Islet precursor cell (in vitro differentiated cells): ENCODE measurements around the gene FDXACB1.

Source experiments
- DNase-seq: peaks from one replicate; pipeline ENCODE4 v3.0.0-alpha.2; 2018

The FDXACB1 gene, protein sequence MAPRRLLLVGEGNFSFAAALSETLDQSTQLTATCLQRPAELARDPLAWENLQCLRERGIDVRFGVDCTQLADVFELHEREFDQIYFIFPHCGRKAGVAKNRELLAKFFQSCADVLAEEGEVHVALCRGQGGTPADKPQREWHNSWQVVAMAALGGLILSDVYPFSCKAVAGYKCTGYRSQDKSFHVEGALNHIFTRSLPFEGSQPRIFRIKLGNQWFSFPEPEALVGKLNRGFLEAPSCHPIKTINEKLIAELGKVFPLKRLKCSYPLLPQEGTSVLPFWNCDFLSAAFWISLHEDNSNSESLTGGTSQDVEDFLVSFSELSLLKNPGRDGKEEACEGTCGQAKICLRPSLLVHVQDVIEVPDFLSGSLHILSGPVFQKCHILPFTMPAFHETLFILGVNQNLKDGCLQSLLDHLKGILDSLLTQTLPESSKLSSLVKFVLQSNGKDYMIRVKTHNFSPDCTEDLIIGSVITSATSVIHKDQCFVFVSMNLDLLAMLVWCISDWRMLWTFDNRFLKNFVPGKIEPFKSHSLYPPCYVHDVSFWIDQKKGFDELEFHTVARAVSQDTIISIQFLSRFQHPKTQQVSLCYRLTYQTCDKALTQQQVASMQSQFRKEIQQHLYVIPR

DNA sequence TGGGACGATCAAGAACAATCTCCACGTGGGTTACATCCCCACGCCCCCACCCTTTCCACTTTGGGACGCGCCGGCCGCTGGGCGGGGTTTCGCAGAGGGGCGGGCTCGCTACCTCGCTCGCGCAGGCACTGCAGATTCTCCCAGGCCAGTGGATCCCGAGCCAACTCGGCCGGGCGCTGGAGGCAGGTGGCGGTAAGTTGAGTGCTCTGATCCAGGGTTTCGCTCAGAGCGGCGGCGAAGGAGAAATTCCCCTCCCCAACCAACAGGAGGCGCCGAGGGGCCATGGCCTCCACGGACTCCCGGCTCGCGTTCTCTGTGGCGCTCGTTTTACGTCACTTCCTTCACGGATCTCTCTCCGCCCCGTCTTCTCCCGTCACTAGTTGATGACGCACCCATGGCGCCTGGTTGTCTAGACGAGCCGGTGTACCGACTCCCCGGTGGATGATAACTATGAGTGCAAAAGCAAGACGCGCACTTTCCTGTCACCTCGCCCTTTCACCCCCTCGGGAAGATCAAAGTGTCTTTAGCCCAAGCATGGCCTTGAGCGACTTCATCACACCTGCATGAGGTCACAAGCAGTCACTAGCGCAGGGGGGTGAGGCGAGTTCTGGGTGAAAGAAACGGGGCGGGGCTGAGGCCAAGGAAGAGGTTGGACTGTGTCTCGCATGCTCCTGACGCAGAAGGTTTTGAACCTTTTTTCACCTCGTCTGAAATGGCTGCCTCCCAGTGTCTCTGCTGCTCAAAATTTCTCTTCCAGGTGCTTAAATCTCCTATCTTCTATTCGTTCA is at the start of gene FDXACB1, which contains the start of gene CFAP68:
FDXACB1 (minus strand) TSS at position 317 of the 788 bp plus-strand sequence; CDS start at position 284, 33 bp downstream.
CFAP68 (plus strand) TSS at position 693 of the 788 bp plus-strand sequence; CDS start at position 713, 20 bp downstream.
- DNase-seq = peak; percentile 99

DNA sequence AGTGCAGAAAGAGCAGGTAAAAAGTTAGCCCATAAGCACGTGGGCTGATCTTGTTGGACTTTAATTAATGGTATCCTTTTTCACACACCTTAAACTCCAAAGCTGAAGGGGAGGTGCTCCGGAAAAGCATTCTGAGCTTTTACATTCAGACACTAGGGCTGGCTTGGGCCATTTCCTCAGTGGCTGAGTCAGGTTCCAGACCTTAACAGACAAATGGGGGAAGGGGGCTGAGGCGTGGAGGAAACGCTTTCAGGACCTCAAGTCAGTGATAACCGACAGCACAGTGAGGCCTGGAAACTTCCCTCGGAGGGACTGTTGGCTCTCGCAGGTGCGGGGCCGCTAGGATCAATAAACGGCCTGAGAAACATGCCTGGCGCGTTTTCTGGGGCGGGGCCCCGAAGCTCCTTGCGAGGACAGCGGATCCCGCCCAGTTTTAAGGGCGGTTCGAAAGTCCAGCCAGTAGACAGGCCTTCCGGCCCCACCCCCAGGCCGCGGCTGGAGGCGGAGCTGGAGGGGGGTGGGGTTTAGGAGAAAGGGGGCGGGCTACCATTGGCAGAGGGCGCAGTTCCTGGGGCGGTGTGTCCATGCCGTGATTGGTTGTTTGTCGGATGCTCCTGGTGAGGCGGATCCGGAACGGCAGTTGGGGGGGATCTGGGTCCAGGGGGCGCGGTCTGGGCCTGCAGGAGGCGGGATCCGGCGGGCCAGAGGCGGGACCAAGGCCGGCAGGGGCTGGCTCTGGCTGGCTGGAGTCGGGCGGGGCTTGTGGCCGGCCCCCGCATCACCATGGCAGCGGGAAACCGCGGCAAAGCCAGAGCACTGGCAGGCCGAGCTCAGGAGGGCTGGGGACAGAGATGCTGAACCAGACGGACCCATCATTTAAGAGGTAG is 47.8 kb upstream of the FDXACB1 start:
- peak; percentile 99 for DNase-seq

DNA sequence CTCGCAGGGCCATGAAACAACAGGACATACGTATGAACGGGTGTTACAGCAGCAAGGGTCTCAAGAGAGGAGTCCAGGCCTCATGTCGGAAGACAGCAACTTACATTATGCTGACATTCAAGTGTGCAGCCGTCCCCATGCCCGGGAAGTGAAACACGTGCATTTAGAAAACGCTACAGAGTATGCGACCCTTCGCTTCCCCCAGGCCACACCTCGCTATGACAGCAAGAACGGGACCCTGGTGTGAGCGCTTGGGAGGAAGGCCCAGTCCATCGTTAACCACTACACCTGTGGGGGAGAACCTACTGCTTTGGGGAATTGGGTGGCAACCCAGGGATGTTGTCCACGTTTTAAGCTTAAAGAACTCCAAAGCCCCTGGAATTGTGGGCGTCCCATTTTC is 47.0 kb upstream of the FDXACB1 start:
- no peak for DNase-seq

DNA sequence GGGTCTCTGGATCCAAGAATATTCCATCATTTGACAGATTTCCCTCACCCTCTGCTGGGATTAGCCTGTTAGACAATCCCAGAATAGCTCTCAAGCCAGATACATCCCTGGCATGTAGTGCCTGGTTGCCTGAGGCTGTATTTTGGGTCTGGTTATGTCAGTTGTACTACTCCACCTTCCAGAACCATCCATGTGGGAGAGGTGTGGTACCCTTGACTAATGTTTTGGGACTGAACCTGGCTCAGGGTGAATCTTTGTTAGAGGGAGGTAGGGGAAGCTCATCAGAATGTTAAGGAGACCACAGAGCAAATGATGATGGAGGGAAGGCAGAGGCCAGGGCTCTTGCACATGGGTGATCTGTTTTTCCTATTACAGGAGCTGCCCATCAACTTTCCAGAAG is 45.0 kb upstream of the FDXACB1 start:
- DNase-seq = peak; percentile 88

DNA sequence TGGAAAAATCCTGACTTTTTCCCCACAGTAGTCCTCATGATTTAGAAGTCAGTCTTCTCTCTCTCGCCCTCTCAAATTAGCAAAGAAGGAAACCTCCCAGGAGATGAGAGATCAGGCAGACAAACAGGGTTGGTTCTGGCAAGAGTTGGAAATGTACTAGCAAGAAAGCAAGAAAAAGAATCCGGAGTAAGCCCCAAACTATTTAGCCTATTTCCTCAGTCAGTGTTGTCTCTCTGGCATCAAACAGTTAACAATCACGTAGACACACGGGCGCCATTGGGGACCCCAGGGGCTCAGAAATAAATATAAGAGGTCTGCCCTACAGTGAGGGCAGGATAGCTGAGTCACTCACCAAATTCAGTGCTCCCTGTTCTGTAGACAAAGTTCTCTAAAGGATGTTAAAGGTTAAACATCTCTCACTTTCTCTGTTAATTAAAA is 44.4 kb upstream of the FDXACB1 start:
- peak; percentile 59 for DNase-seq

DNA sequence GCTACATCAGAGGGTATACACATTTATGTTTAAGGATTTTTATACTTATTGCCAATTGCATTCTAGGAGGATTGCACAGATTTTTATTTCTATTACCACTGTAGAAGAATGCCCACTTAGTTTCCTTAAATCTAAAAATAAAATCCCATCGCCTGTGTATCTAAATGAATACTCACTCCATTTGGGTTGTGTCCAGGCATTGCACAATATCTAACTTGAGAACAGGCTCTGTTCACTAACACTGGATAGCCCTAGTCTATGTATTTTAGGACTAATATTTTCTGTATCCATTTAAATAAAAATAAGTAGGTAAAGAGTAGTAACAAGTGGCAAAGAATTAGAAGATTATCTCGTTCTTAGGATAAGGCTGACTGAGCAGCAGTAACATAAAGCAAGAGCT is 43.8 kb upstream of the FDXACB1 start:
- DNase-seq = no peak

DNA sequence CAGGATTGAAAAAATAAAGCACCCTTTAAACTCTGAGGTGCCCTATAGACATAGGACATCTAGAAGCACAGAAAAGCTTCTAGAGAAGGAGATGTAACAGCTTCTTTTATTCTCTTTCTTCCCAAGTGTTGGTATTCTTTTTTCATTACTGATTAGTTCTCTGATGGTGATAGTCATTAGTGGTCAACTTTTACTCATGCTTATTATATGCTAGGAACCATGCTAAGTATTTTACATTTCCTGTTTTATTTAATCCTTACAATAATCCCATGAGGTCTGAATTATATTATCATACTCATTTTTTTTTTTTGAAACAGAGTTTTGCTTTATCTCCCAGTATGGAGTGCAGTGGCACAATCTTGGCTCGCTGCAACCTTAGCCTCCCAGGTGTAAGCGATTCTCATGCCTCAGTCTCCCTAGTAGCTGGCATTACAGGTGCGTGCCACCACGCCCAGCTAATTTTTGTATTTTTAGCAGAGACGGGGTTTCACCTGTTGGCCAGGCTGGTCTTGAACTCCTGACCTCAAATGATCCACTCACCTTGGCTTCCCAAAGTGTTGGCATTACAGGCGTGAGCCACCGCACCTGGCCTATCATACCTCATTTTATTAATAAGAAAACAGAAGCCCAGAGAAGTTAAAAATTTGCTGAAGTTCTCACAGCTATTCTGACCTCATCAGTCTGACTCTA is 42.7 kb upstream of the FDXACB1 start:
- no peak for DNase-seq

DNA sequence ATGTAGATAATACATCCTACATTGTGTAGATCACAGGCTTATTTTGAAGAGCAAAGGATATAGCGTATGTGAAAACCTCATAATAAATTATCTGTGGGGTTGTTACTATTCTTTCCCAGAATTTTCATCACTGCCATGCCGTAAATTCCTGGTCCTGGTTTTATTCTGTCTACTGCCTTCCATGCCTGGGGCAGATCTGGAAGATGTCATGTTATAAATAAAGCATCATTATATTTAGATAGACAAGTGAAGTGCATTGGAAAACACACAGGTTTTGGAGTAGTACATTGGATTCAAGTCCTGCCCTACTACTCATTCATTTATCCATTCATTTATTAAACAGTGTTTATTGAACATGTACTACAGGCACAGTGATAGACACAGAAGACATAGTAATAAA is 41.9 kb upstream of the FDXACB1 start:
- no peak for DNase-seq

DNA sequence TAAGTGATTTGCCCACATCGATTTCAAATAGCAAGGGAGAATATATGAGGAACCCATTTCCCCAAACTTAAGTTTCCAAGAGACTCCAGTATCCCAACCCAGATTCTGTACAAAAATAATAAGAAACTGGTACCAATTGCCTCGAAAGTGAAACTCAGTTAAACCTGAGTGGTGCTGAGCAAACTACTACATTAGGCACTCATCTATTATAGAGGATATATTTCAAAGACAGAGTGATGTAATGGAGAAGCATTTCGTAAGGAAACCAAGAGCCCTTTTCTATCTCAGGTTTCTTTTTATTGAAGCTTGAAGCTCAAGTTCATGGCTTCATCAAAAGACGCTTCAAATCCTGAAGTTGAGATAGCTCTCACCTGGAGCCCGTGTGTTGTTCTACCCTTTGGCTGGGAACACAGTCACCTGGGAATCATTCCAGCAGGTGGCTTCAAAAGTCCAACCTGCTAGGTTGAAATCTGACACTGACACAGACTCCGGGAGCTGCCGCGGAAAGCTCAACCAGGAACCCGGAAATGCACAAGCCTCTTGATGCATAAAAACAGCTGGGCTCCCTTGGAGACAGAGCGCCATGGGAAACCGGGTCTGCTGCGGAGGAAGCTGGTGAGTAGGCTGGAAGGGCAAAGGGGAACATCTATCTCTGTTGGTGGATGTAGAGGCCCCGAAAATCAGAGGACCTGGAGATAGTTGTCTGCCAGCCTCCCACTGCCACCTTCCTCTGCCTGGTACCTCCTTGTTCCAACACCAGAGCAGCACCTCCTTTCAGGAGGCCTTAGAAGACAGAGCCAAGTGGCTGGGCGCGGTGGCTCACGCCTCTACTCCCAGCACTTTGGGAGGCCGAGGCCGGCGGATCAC is 39.7 kb upstream of the FDXACB1 start, which contains the start of gene C11orf52:
C11orf52 (plus strand) TSS at position 524 of the 867 bp plus-strand sequence; CDS start at position 584, 60 bp downstream.
- DNase-seq = peak; percentile 89

DNA sequence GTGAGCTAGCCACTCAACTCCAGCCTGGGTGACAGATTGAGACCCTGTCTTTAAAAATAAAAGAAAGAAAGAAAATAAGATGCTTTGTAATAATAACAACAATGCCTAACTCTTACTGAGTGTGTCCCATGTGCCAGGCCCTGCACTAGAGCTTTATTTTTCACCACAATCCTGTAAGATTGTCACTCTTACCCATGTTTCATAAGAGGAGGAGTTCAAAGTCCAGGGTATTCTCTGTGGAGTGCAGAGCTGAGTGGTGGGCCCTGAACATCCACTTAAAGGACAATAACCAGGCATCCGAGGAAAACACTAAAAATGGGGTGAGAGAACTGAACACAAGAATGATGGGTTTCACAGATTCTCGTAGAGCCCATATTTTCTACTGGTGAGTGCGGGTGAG is 38.8 kb upstream of the FDXACB1 start:
- DNase-seq = no peak

DNA sequence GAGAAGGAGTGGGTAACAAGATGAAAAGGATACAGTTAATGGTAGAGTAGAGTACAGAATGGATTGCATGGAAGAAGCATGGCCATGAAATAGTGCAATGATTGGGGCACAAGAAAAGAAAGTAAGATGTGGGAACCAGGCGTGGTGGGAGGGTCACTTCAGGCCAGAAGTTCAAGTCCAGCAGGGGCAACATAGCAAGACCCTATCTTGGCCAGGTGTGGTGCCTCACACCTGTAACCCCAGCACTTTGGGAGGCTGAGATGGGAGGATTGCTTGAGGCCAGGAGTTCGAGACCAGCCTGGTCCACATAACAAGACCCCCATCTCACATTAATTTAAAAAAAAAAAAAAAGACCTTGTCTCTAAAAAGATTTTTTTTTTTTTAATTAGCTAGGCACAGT is 38.3 kb upstream of the FDXACB1 start:
- no peak for DNase-seq

DNA sequence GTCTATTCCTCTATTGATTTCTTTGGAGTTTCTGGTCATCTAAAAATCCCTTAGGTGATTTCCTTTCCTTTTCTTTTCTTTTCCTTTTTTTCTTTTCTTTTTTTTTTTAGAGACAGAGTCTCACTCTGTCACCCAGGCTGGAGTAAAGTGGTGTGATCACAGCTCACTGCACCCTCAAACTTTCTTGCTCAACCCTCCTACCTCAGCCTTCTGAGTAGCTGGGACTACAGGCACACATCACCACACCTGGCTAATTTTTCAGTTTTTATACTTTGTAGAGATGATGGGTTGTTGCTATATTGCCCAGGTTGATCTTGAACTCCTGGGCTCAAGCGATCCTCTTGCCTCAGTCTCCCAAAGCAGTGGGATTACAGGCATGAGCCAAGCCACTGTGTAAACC is 37.8 kb upstream of the FDXACB1 start:
- DNase-seq = no peak

DNA sequence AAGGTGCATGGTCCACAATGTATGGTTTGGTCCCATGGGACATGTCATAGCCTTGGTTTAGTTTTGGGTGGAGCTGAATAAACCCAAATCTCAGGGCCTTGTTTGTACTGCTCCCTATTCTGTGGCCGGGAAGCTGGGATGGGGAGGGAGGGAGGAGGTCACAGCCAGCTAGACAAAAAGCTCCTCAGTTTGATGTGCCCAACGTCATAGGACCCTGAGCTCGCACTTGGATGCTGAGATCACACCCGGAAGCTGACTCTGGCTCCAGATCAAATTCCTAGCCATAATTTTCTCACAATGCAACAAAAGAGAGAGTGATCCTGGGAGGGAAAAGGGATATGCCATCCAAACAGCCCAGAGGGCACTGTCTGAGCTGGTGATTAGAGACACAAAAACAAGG is 35.0 kb upstream of the FDXACB1 start:
- DNase-seq = no peak

DNA sequence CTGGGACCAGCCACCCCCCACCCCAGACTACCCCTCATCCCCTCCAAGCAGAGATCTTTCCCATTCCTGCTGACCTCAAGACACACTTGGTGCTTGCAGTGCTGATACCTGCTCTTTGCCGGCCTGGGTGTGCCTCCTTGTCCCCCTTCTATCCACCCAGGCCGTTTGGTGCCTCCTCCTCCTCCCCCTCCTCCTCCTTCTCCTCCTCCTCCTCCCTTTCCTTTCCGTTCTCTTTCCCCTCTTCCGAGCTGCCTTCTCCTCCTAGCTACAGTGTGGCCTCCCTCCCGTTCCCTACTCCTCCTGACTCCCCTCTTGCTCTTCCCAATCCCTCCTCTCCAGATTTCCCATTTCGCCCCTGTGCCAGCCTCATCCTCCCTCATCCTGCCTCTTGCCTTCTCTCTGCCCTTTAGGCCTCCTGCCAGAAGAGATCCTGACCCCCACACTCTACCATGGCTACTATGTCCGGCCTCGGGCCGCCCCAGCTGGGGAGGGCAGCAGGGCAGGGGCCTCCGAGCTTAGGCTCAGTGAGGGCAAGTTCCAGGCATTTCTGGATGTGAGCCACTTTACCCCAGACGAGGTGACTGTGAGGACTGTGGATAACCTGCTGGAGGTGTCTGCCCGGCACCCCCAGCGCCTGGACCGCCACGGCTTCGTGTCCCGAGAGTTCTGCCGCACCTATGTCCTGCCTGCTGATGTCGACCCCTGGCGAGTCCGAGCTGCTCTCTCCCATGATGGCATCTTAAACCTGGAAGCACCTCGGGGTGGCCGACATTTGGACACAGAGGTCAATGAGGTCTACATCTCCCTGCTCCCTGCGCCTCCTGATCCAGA is 34.3 kb upstream of the FDXACB1 start:
- DNase-seq = no peak

DNA sequence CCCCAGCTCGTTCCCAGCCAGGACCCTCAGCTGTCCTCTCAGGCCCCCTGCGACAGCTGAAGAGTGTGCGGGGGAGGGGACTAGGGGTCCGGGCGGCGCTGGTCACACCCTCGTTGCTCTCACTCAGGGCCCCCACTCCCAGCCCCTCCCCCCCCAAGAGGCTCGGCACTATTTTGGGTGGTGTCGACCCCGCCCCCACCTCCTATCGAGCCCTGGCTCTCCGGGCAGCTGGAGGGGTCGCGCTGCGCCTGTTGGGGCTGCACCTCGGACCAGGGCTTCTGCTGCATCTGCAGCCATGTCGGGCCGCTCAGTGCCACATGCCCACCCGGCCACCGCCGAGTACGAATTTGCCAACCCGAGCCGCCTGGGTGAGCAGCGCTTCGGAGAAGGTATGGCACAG is 33.6 kb upstream of the FDXACB1 start, which contains the start of gene HSPB2:
HSPB2 (plus strand) TSS at position 200 of the 400 bp plus-strand sequence; CDS start at position 296, 96 bp downstream.
- DNase-seq = no peak

DNA sequence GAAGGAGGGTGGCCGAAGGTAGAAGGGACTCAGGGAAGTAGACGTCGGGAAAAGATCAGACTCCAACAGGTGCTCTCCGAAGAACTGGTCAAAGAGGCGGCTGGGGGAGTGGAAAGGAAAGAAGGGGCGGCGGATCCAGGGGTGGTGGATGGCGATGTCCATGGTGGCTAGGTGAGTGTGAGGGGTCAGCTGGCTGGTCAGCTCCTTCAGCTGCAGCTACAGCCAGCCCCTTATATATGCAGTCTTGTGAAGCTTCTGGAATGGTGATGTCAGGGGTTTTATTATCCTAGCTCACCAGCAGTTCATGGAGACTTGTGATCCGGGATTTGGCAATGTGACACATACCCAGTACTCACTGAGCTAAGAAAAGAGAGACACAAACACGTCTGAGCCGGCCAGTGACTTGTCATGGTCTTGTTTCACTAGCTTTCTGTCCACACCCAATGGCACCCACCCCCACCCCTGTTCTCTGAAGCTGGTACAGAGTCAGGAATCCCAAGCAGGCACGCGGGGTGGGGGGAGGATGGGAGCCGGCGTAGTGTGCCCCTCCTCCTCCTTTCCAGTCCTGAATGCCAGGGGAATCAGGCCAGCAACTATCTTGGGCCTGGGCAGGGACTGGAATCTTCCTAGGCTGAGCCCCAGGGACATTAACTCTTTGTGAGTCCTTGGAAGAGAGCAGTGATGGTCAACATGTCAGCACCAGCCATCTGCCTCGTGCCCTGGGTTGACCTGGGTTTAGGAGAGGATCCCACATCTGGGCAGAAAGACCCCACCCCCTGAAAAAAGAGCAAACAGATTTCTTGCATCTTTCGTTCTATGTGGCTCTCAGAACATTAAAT is 32.8 kb upstream of the FDXACB1 start, which contains the start of gene CRYAB:
CRYAB (minus strand) TSS at position 208 of the 839 bp plus-strand sequence; CDS start at position 162, 46 bp downstream.
- peak; percentile 91 for DNase-seq

DNA sequence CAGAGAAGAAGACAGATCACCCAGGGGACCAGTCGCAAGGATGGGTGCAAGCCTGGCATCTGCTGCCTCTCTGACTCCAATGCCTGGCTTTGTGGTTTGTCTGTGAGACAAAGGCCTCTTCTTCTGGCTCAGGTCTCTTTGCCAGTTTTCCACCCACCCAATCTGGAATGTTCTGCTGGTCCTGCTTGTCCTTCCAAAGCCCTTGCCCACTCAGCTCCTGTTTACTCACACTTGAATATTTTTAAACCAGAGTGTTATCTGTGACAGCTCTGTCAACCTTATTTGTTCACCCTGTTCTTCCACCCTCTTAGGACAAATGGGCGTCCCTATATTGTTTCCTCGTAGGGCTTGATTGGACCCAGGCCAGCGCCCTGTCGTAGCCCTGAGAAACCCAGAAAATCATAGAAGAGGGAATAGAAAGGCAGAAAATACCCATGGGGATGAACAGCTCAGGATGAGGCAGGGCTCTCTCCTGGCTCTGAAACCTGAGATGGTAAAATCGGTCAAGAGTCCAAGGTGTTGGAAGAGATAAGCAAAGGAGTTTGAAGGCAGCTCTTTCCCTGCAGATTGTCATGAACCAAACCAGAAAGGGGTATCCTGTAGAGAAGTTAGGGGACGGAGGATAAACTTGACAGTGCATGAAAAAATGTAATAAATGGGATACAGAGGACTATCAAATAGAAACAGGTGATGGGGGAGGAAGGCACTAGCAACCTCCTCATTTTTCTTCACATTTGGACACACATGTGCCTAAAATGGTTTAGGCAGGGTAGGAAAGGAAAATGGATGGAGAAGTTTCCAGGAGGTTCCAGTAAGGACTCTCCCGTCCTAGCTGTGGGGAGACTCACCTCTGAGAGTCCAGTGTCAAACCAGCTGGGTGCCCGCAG is 32.0 kb upstream of the FDXACB1 start:
- DNase-seq = no peak
